OCI-LY7 (cell line): ENCODE results near the gene EDA2R. TPM values are rescaled to one million over a fixed set of nuclear protein-coding genes. Genes with fewer than 3 reads are reported as not detected.

Experiments used
- BruUV-seq: library from RNA; stranded (reverse); fragments of 400-500 nt; replicated peaks from 2 replicates; lab custom pipeline; 2021; lab: Mats Ljungman, UMichigan
- CTCF ChIA-PET: fragments of 300-600 bp; sonication (Branson Sonifier 250); formaldehyde crosslinking; loops from one replicate; lab custom pipeline; 2022; ENCODE audit warnings: antibody characterized with exemption; ENCODE audit not compliant: unreplicated experiment; lab: Charles Lee
- POLR2A ChIA-PET: fragments of 300-600 bp; sonication (Branson Sonifier 250); formaldehyde crosslinking; loops from one replicate; lab custom pipeline; 2022; ENCODE audit warnings: antibody characterized with exemption; lab: Charles Lee
- DNase-seq: peaks from one replicate; pipeline ENCODE4 v3.0.0-alpha.2; 2015; ENCODE audit warnings: low spot score
- H2AFZ ChIP-seq: fragments of 200-600 bp; sonication (generic), shearing (Covaris generic); 2 replicates; pipeline ENCODE4 v1.6.1; 2014; ENCODE audit warnings: mild to moderate bottlenecking, antibody characterized with exemption, low read length, moderate library complexity
- H3K27ac ChIP-seq: fragments of 200-600 bp; sonication (generic); 2 replicates; pipeline ENCODE4 v1.5.1; 2014; ENCODE audit warnings: mixed run types, low read depth, mild to moderate bottlenecking, moderate library complexity, low read length, inconsistent platforms; ENCODE audit not compliant: poor library complexity, severe bottlenecking
- H3K36me3 ChIP-seq: fragments of 200-600 bp; sonication (generic); 2 replicates; pipeline ENCODE4 v1.6.1; 2014; ENCODE audit warnings: mild to moderate bottlenecking, antibody characterized with exemption, low read length, moderate library complexity, mixed read lengths; ENCODE audit not compliant: insufficient read depth
- H3K4me1 ChIP-seq: fragments of 200-600 bp; sonication (generic); 2 replicates; pipeline ENCODE4 v1.5.1; 2014; ENCODE audit warnings: mild to moderate bottlenecking, low read length; ENCODE audit not compliant: insufficient read depth, poor library complexity, severe bottlenecking
- H3K4me2 ChIP-seq: fragments of 200-600 bp; sonication (generic); 2 replicates; pipeline ENCODE4 v1.6.1; 2014; ENCODE audit warnings: mild to moderate bottlenecking, low read length
- H3K4me3 ChIP-seq: fragments of 200-600 bp; sonication (generic); 2 replicates; pipeline ENCODE4 v1.5.1; 2014; ENCODE audit warnings: mild to moderate bottlenecking, low read depth, low read length; ENCODE audit not compliant: poor library complexity, severe bottlenecking
- H3K79me2 ChIP-seq: fragments of 200-600 bp; sonication (generic); 2 replicates; pipeline ENCODE4 v1.6.1; 2016; ENCODE audit warnings: low read depth, mild to moderate bottlenecking, low read length, moderate library complexity, mixed read lengths; ENCODE audit not compliant: insufficient read depth
- H3K9me2 ChIP-seq: fragments of 200-600 bp; sonication (generic); 2 replicates; pipeline ENCODE4 v1.6.1; 2016; ENCODE audit warnings: mild to moderate bottlenecking, low read length, mixed read lengths; ENCODE audit not compliant: insufficient read depth
- H3K9me3 ChIP-seq: fragments of 200-600 bp; sonication (generic); 2 replicates; pipeline ENCODE4 v1.6.1; 2014; ENCODE audit warnings: mild to moderate bottlenecking, mixed run types, low read length, mixed read lengths
- H4K20me1 ChIP-seq: fragments of 200-600 bp; sonication (generic); 2 replicates; pipeline ENCODE4 v1.6.1; 2014; ENCODE audit warnings: mild to moderate bottlenecking, antibody characterized with exemption, low read length, moderate library complexity, mixed read lengths; ENCODE audit not compliant: insufficient read depth
- CTCF ChIP-seq: fragments of 200-600 bp; sonication (generic); conservative IDR thresholded peaks from 2 replicates; pipeline ENCODE4 v1.5.1; 2014; ENCODE audit warnings: mild to moderate bottlenecking, antibody characterized with exemption, low read length, moderate library complexity, mixed read lengths
- EZH2phosphoT487 ChIP-seq: fragments of 200-600 bp; sonication (generic); IDR thresholded peaks from 2 replicates; pipeline ENCODE4 v1.6.1; 2018; ENCODE audit warnings: low read depth, borderline replicate concordance, mild to moderate bottlenecking, mixed run types, antibody characterized with exemption, low read length, moderate library complexity, mixed read lengths
- intact Hi-C: fragments of 100-400 bp; cut with micrococcal nuclease; formaldehyde crosslinking; loops from one replicate; pipeline ENCODE4 v1.10.0; 2022; ENCODE audit not compliant: unreplicated experiment
- total RNA-seq, 2 experiments: library from RNA; depleted of rRNA in 1 of 2; stranded (reverse); fragments of >200 nt in 1 of 2; shearing (Covaris generic) in 1 of 2; gene quantifications; 2 replicates each; pipeline ENCODE4 v1.2.3, GENCODE V29; 2014 to 2022

Gene EDA2R
- total RNA-seq, 2 experiments from 2014 or later: 3.7 to 3.8 TPM

GRCh38 chrX:66672106-66672505 lies 33.2 kb upstream of the EDA2R start:
- no peak overlapping the region for H2AFZ ChIP-seq
- TF ChIP-seq EZH2phosphoT487: no peak
- TF ChIP-seq CTCF: no peak
- H3K36me3 ChIP-seq: no peaks in the 10 kb centered on the region
- no peak overlapping the region for H3K4me3 ChIP-seq
- H3K27ac ChIP-seq: no peak overlapping the region
- intact Hi-C loops: no loop called here
- DNase-seq: no peak
- no TSS peak for BruUV-seq
- ChIA-PET CTCF (no interaction called here), POLR2A (no interaction called here)
- H3K4me2 ChIP-seq: no peak overlapping the region
- no peaks in the 10 kb centered on the region for H3K9me3 ChIP-seq
- H3K4me1 ChIP-seq: no peaks in the 10 kb centered on the region
- H4K20me1 ChIP-seq: no peaks in the 10 kb centered on the region
- H3K79me2 ChIP-seq: no peaks in the 10 kb centered on the region
- H3K9me2 ChIP-seq: no peaks in the 10 kb centered on the region

GRCh38 chrX:66654411-66654810 lies 15.5 kb upstream of the EDA2R start:
- no peaks in the 10 kb centered on the region for H3K9me3 ChIP-seq
- no peak for TF ChIP-seq EZH2phosphoT487
- no peak for TF ChIP-seq CTCF
- H3K36me3 ChIP-seq: no peaks in the 10 kb centered on the region
- intact Hi-C loops: no loop called here
- BruUV-seq: no TSS peak
- no peaks in the 10 kb centered on the region for H3K9me2 ChIP-seq
- no peak for DNase-seq
- no peak overlapping the region for H3K4me3 ChIP-seq
- H3K27ac ChIP-seq: no peak overlapping the region
- ChIA-PET CTCF (no interaction called here), POLR2A (interaction anchor here (0.7 kb wide), 1 partner anchor 12 kb away, joined by 3 read pairs; no protein-coding TSS in a partner anchor)
- no peaks in the 10 kb centered on the region for H4K20me1 ChIP-seq
- no peak overlapping the region for H2AFZ ChIP-seq
- no peaks in the 10 kb centered on the region for H3K4me1 ChIP-seq
- H3K4me2 ChIP-seq: no peak overlapping the region
- no peaks in the 10 kb centered on the region for H3K79me2 ChIP-seq

GRCh38 chrX:66635360-66635759 lies 3.5 kb downstream of the EDA2R start:
- DNase-seq: no peak
- ChIA-PET CTCF (no interaction called here), POLR2A (interaction anchor here (1.2 kb wide), 1 partner anchor 12 kb away, joined by 3 read pairs; no protein-coding TSS in a partner anchor)
- H3K36me3 ChIP-seq: no peaks in the 10 kb centered on the region
- H3K27ac ChIP-seq: no peak overlapping the region
- no peak for TF ChIP-seq CTCF
- TF ChIP-seq EZH2phosphoT487: no peak
- H3K9me2 ChIP-seq: no peaks in the 10 kb centered on the region
- H3K79me2 ChIP-seq: no peaks in the 10 kb centered on the region
- H3K4me3 ChIP-seq: no peak overlapping the region
- H3K4me1 ChIP-seq: peaks cover 20% of the 10 kb centered on the region
- no TSS peak for BruUV-seq
- no peak overlapping the region for H3K4me2 ChIP-seq
- no peaks in the 10 kb centered on the region for H3K9me3 ChIP-seq
- no peaks in the 10 kb centered on the region for H4K20me1 ChIP-seq
- intact Hi-C loops: no loop called here
- no peak overlapping the region for H2AFZ ChIP-seq
